Measurements from ENCODE around the gene TIE1. TPM values are rescaled to one million over a fixed set of nuclear protein-coding genes. Genes with fewer than 3 reads are reported as not detected.

Gene TIE1
- total RNA-seq, 6 experiments from 2014 or later, result 0.33 to 1.2 (median 0.54) TPM; not detected in 1

DNA sequence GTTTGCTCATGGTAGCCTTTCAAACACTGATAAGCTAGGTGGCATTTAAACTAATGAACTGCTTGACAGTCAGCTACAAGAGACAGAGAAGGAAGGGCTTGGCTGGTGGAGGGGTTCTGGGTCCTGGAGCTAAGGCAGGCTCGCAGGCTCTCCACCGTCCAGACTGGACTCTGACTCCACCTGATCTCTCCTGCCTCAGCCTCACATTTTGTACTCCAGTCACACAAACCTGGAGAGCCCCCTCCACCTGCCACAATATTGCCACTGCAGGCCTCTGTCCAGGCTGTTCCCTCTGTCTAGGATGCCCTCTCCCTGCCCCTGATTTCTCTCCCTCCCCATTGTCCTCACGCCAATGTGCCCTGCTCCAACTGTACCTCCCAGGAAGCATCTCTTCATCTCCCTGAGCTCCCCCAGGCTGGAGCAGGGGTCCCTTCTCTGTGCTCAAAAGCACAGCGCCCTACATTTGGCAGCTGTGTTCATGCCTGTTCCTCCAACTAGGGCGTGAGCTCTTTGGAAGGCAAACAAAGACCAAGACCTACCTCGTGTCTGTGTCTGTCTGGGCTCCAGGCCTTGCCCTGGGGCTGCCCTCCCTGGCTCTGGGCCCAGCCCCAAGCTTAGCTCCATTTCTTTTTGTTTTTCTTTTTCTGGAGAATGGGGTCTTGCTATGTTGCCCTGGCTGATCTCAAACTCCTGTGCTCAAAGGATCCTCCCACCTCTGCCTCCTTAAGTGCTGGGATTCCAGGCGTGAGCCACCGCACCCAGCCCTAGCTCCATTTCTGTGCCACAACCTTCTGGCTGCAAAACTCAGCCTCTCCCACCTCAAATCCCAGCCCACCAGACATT is 2.9 kb downstream of the TIE1 start:
- H3K4me1 Mint-ChIP-seq (ENCODE audit: low read depth), result peaks cover 6% of the 10 kb centered on the region
- no peak for DNase-seq
- peaks cover 37% of the 10 kb centered on the region for H3K27me3 Mint-ChIP-seq (ENCODE audit: insufficient read depth)
- TF ChIP-seq, protein P1, sequence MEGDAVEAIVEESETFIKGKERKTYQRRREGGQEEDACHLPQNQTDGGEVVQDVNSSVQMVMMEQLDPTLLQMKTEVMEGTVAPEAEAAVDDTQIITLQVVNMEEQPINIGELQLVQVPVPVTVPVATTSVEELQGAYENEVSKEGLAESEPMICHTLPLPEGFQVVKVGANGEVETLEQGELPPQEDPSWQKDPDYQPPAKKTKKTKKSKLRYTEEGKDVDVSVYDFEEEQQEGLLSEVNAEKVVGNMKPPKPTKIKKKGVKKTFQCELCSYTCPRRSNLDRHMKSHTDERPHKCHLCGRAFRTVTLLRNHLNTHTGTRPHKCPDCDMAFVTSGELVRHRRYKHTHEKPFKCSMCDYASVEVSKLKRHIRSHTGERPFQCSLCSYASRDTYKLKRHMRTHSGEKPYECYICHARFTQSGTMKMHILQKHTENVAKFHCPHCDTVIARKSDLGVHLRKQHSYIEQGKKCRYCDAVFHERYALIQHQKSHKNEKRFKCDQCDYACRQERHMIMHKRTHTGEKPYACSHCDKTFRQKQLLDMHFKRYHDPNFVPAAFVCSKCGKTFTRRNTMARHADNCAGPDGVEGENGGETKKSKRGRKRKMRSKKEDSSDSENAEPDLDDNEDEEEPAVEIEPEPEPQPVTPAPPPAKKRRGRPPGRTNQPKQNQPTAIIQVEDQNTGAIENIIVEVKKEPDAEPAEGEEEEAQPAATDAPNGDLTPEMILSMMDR (IDR thresholded peaks at IDR 0.05), result no peak
- no peaks in the 10 kb centered on the region for H3K36me3 Mint-ChIP-seq (ENCODE audit: low read depth)
- H3K4me3 Mint-ChIP-seq, result no peak overlapping the region
- no peak overlapping the region for H3K27ac Mint-ChIP-seq
- H3K9me3 Mint-ChIP-seq, result no peaks in the 10 kb centered on the region

DNA sequence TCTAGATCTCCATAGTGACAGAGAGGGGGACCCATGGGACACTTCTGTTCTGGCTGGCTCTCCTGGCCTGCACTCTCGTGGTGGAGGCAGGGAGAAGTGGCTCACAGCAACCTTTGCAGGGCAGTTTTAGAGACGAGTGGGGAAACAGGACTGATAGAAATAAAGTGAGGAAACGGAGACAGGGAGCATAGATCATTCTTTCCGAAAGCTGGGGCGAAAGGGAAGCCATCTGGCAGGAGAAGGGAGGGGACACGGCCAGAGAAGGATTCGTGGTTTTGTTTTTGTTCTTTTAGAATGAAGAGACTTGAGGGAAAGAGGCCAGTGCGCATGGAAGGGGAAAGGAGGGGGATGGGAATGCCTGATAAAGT is 3.5 kb downstream of the TIE1 start:
- DNase-seq, result no peak
- peaks cover 37% of the 10 kb centered on the region for H3K27me3 Mint-ChIP-seq (ENCODE audit: insufficient read depth)
- no peaks in the 10 kb centered on the region for H3K36me3 Mint-ChIP-seq (ENCODE audit: low read depth)
- TF ChIP-seq, protein P1 (IDR thresholded peaks at IDR 0.05), result no peak
- no peak overlapping the region for H3K4me3 Mint-ChIP-seq
- H3K9me3 Mint-ChIP-seq, result no peaks in the 10 kb centered on the region
- H3K4me1 Mint-ChIP-seq (ENCODE audit: low read depth), result peaks cover 7% of the 10 kb centered on the region
- H3K27ac Mint-ChIP-seq, result no peak overlapping the region

DNA sequence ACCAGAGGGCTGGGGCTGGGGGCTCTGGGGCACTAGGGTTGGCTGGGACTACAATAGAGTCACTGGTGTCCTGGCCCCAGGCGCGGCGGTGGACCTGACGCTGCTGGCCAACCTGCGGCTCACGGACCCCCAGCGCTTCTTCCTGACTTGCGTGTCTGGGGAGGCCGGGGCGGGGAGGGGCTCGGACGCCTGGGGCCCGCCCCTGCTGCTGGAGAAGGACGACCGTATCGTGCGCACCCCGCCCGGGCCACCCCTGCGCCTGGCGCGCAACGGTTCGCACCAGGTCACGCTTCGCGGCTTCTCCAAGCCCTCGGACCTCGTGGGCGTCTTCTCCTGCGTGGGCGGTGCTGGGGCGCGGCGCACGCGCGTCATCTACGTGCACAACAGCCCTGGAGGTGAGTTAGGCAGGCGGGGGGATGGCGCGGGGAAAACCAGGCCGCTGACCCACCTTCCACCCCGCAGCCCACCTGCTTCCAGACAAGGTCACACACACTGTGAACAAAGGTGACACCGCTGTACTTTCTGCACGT is 4.1 kb downstream of the TIE1 start:
- TF ChIP-seq, protein P1 (IDR thresholded peaks at IDR 0.05), result no peak
- peaks cover 12% of the 10 kb centered on the region for H3K4me1 Mint-ChIP-seq (ENCODE audit: low read depth)
- DNase-seq, result no peak
- H3K36me3 Mint-ChIP-seq (ENCODE audit: low read depth), result no peaks in the 10 kb centered on the region
- H3K9me3 Mint-ChIP-seq, result no peaks in the 10 kb centered on the region
- no peak overlapping the region for H3K27ac Mint-ChIP-seq
- H3K27me3 Mint-ChIP-seq (ENCODE audit: insufficient read depth), result peaks cover 37% of the 10 kb centered on the region
- H3K4me3 Mint-ChIP-seq, result no peak overlapping the region

DNA sequence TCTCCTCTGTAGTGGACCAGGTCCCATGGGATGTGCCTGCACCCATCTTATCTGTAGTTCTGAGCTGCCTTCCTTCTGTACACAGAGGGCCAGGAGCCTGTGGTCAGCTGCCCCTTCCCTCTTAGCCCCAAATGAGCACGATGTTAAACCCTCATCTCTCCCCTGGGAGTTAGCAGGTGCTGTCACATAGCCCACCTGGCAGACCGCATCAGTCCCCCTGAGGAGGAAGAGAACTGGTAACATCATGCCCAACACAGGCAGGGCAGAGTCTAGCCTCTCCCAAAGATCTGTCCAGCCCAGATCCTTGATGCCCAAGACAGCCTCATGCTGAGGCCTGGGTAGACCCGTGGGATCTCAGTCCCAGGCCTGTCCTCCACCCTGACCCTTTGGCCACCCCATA is 4.7 kb downstream of the TIE1 start:
- peaks cover 17% of the 10 kb centered on the region for H3K4me1 Mint-ChIP-seq (ENCODE audit: low read depth)
- H3K27ac Mint-ChIP-seq, result no peak overlapping the region
- H3K9me3 Mint-ChIP-seq, result no peaks in the 10 kb centered on the region
- DNase-seq, result no peak
- H3K27me3 Mint-ChIP-seq (ENCODE audit: insufficient read depth), result peaks cover 37% of the 10 kb centered on the region
- TF ChIP-seq, protein P1 (IDR thresholded peaks at IDR 0.05), result no peak
- H3K36me3 Mint-ChIP-seq (ENCODE audit: low read depth), result no peaks in the 10 kb centered on the region
- H3K4me3 Mint-ChIP-seq, result no peak overlapping the region

DNA sequence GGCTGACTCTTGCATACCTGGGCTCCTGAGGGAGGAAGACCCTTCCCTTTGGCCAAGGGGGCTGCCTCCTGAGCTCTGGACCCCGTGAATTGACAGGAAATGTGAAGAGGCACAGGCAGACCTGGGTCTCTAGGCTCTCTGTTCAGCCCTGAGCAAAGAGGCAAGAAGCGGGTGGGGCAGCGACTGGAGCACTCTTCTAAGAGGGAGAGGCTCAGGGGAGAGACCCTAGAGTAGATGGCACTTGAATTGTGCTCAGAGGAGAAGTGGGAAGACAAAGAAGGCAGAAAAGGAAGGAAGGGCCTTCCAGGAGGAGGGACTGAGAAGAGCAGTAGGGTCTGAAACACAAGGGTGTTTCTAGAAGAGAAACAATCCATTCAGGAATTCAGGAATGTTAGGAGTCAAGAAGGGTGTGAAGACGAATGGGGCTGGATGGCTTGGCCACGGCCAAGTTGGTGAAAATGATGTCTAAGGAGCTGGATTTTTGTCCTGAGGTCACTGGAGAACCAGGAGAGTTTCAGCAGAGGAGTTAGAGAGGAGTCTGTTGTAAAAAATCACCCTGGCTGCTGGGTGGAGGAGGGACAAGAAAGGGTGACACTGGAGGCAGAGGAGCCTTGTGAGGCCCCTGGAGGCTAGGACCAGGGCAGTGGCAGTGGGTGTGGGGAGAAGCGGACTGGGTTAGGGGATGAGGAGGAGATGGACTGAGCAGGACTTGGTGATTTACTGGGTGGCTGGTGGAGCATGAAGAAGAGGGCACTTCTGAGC is 5.3 kb downstream of the TIE1 start:
- Mint-ChIP-seq H3K36me3 (ENCODE audit: low read depth) (no peaks in the 10 kb centered on the region), H3K27ac (no peak overlapping the region), H3K9me3 (no peaks in the 10 kb centered on the region), H3K4me1 (ENCODE audit: low read depth) (peaks cover 17% of the 10 kb centered on the region), H3K27me3 (ENCODE audit: insufficient read depth) (peaks cover 37% of the 10 kb centered on the region), H3K4me3 (no peak overlapping the region)
- DNase-seq, result no peak
- TF ChIP-seq, protein P1 (IDR thresholded peaks at IDR 0.05), result no peak

Data from HFFc6 (cell line).